ENCODE results near the gene GAS1. TPM values are rescaled to one million over a fixed set of nuclear protein-coding genes. Genes with fewer than 3 reads are reported as not detected.

The GAS1 gene
- total and polyA plus RNA-seq, 2 of the 8 experiments (the other 6 are each of a cell fraction or from before 2014, with no cell fraction given) = 2.8 to 5.7 TPM

DNA sequence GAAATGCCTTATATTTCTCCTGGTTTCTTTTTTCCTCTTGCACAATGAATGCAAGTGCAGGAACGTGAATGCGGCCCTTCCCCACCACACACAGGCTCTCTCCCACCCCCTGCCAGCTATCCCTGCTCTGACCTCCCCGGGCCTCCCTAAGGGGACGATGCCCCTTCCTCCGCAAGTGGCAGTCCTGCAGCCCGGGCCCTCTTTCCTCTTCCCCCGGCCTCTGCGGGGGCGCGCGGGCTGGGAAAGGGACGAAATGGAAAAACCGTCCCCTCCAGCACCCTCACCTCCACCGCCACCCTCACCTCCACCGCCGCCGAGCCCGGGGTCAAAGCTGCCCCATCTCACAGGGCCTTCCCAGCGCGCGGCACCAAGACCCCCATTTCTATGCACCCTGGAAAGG lies 44.7 kb downstream of the GAS1 start:
- Histone ChIP-seq H3K27me3 (replicated peaks in 1 of 4; ENCODE audit: control insufficient read depth in 3 of 4, extremely low read depth in 1 of 4, insufficient read depth in 3 of 4, low read length in 3 of 4) (peaks cover 0 to 18% (median 13%) of the 10 kb centered on the region in 4 experiments; a peak in 4 of 7 replicates), H3K9ac (replicated peaks in 1 of 4; ENCODE audit: extremely low read depth in 1 of 4, low read depth in 3 of 4, low read length in 3 of 4) (no peak overlapping the region; a peak in 2 of 7 replicates), H3K79me1 (ENCODE audit: low read depth, low read length) (no peaks in the 10 kb centered on the region), H3K18ac (ENCODE audit: extremely low read depth, low read length) (peak overlapping the region; percentile 34; the same call in 1 of the 2 replicates), H2AFZ (ENCODE audit: low read length) (peak overlapping the region; percentile 47), H3K27ac (ENCODE audit: low read depth, low read length) (no peak overlapping the region), H3K79me2 (ENCODE audit: control insufficient read depth in 1 of 2, insufficient read depth in 2 of 2, low read length in 2 of 2) (no peaks in the 10 kb centered on the region), H3K36me3 (ENCODE audit: control insufficient read depth in 2 of 4, insufficient read depth in 4 of 4, low read length in 3 of 4) (no peaks in the 10 kb centered on the region), H4K5ac (ENCODE audit: insufficient read length, low read depth, low read length) (no peak overlapping the region), H3K4ac (replicated peaks; ENCODE audit: insufficient read length, low read depth, low read length) (no peak overlapping the region), H3K14ac (ENCODE audit: insufficient read length) (no peak overlapping the region), H3K23me2 (ENCODE audit: low read depth, low read length) (peaks cover 12% of the 10 kb centered on the region), H4K91ac (replicated peaks; ENCODE audit: insufficient read length, low read length) (no peak overlapping the region), H4K8ac (ENCODE audit: extremely low read depth, insufficient read depth, low read length) (no peak overlapping the region), H3K4me1 (replicated peaks in 1 of 4; ENCODE audit: control insufficient read depth in 3 of 4, insufficient read depth in 4 of 4, low read length in 3 of 4) (peaks cover 5 to 13% (median 8%) of the 10 kb centered on the region in 4 experiments), H2BK12ac (ENCODE audit: low read depth, low read length) (no peak overlapping the region), H3K4me2 (ENCODE audit: insufficient read depth in 1 of 2, low read depth in 2 of 2, low read length in 2 of 2) (peak overlapping the region; percentile 81 to 98), H2BK20ac (ENCODE audit: low read length) (0 out of 2 replicates have a peak overlapping the region, but pooled peaks have one; percentile 35), H2BK120ac (replicated peaks; ENCODE audit: low read depth, low read length) (peak overlapping the region; percentile 8), H3K56ac (replicated peaks; ENCODE audit: insufficient read length, low read depth, low read length) (no peak overlapping the region), H3K23ac (ENCODE audit: insufficient read length) (no peak overlapping the region), H2AK5ac (ENCODE audit: low read depth, low read length) (no peak overlapping the region), H3K9me3 (ENCODE audit: insufficient read depth in 2 of 2, low read depth in 1 of 2, low read length in 1 of 2) (0 out of 4 replicates have a peak, but pooled peaks cover 0 to 3% of the 10 kb centered on the region in 2 experiments), H2BK15ac (ENCODE audit: low read length) (no peak overlapping the region), H4K20me1 (replicated peaks in 1 of 2; ENCODE audit: control insufficient read depth in 1 of 2, insufficient read depth in 2 of 2, low read length in 2 of 2) (no peaks in the 10 kb centered on the region), H2BK5ac (ENCODE audit: low read depth, low read length) (peak overlapping the region; percentile 25; the same call in 1 of the 2 replicates), H3K4me3 (ENCODE audit: extremely low read depth in 1 of 4, insufficient read depth in 2 of 4, low read depth in 3 of 4, low read length in 4 of 4) (peak overlapping the region; percentile 54 to 75 (median 72))
- FAIRE-seq = no peak
- TF ChIP-seq SIN3A (conservative IDR thresholded peaks at IDR 0.05 in 1 of 2, IDR thresholded peaks at IDR 0.05 in 1 of 2; ENCODE audit: low read depth in 1 of 2, low read length in 2 of 2) (no peak), EP300 (IDR thresholded peaks at IDR 0.05; ENCODE audit: borderline replicate concordance in 1 of 2, low read depth in 2 of 2, low read length in 2 of 2) (no peak), SIRT6 (IDR thresholded peaks at IDR 0.05; ENCODE audit: low read length) (no peak), CREB1 (IDR thresholded peaks at IDR 0.05) (no peak), EGR1 (IDR thresholded peaks at IDR 0.05; ENCODE audit: borderline replicate concordance, low read depth, low read length) (peak; percentile 56; the same call in 1 of the 2 replicates), BRCA1 (IDR thresholded peaks at IDR 0.05; ENCODE audit: low read depth, low read length) (no peak), ASH2L (IDR thresholded peaks at IDR 0.05; ENCODE audit: low read length) (peak; percentile 81), SAP30 (IDR thresholded peaks at IDR 0.05; ENCODE audit: insufficient read depth, insufficient replicate concordance, low read length) (no peak), EZH2 (IDR thresholded peaks at IDR 0.05; ENCODE audit: low read depth, low read length, severe bottlenecking) (peak; percentile 15), KDM1A (IDR thresholded peaks at IDR 0.05; ENCODE audit: borderline replicate concordance, low read length) (no peak)
- TF ChIP-seq, protein P1, sequence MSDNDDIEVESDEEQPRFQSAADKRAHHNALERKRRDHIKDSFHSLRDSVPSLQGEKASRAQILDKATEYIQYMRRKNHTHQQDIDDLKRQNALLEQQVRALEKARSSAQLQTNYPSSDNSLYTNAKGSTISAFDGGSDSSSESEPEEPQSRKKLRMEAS (IDR thresholded peaks at IDR 0.05) = no peak
- WGBS, 2 experiments (ENCODE audit: extremely low coverage in 1 of 2, insufficient coverage in 1 of 2, insufficient read length in 1 of 2, insufficient replicate concordance in 2 of 2, low coverage in 1 of 2, low lambda C conversion rate in 2 of 2, missing lambda C conversion rate in 1 of 2) = 0% methylated on average over 17 of the region's 21 CpGs; no CpG with 5 or more reads in 1 of the 2 experiments
- ChIA-PET POLR2A (ENCODE audit: partially characterized antibody) (interaction anchor here (1.4 to 2.3 kb wide), 3 partner anchors 41 to 48 kb away, joined by 4 to 6 read pairs (median 5); partner anchors contain the start of gene GAS1), CTCF (ENCODE audit: partially characterized antibody) (interaction anchor here (0.7 to 2.0 kb wide), 6 partner anchors 15 to 265 kb away, joined by 3 to 7 read pairs (median 3); no protein-coding TSS in a partner anchor)
- DNase-seq (ENCODE audit: low read depth in 1 of 2, low spot score in 2 of 2) = peak in 1 of 2 experiments; percentile 60
